Measurements from ENCODE around the gene ZNF800. TPM values are rescaled to one million over a fixed set of nuclear protein-coding genes. Genes with fewer than 3 reads are reported as not detected.

Gene ZNF800
- polyA plus RNA-seq, 1 of the 3 experiments (the other 2 are of a cell fraction): 9.2 TPM

GRCh38 chr7:127362364-127363027, 30.0 kb downstream of the ZNF800 start:
- Histone ChIP-seq H3K9me3 (no peaks in the 10 kb centered on the region), H3K9ac (no peak overlapping the region), H3K36me3 (replicated peaks in 1 of 2; ENCODE audit: control insufficient read depth in 1 of 2, insufficient read depth in 2 of 2, low read length in 1 of 2) (peaks cover 53 to 88% of the 10 kb centered on the region in 2 experiments), H3K27me3 (ENCODE audit: insufficient read depth) (no peaks in the 10 kb centered on the region), H3K4me3 (ENCODE audit: low read depth in 2 of 2, low read length in 1 of 2) (no peak overlapping the region), H3K4me2 (no peak overlapping the region), H3K4me1 (ENCODE audit: control insufficient read depth in 1 of 2, insufficient read depth in 2 of 2, low read depth in 1 of 2, low read length in 1 of 2) (peaks cover 0 to 7% of the 10 kb centered on the region in 2 experiments; a peak in 2 of 4 replicates), H3F3A (replicated peaks; ENCODE audit: insufficient read depth) (no peaks in the 10 kb centered on the region), H3K9me2 (no peaks in the 10 kb centered on the region), H4K20me1 (ENCODE audit: insufficient read depth) (no peaks in the 10 kb centered on the region; the same call in 1 of the 2 replicates), H2AFZ (ENCODE audit: low read depth) (no peak overlapping the region), H3K79me2 (ENCODE audit: insufficient read depth) (peaks cover 39% of the 10 kb centered on the region), H3K27ac (ENCODE audit: low read depth in 2 of 2, low read length in 1 of 2) (no peak overlapping the region)
- POLR2A ChIA-PET: no interaction called here
- DNase-seq: no peak
- 83% methylated on average over 4 of the region's 4 CpGs for WGBS (ENCODE audit: low lambda C conversion rate)
- CTCF ChIA-PET: interaction anchor here (1.1 to 5.6 kb wide), 2 partner anchors 8 to 14 kb away, joined by 3 to 36 read pairs; no protein-coding TSS in a partner anchor
- TF ChIP-seq MXI1 (IDR thresholded peaks at IDR 0.05; ENCODE audit: low read depth, low read length) (no peak), ZBTB33 (IDR thresholded peaks at IDR 0.05; ENCODE audit: borderline replicate concordance, low read depth) (no peak), MEF2A (IDR thresholded peaks at IDR 0.05; ENCODE audit: borderline replicate concordance, low read depth) (no peak), USF1 (IDR thresholded peaks at IDR 0.05; ENCODE audit: borderline replicate concordance, low read depth) (no peak), TAF1 (IDR thresholded peaks at IDR 0.05; ENCODE audit: borderline replicate concordance, low read depth, low read length) (no peak), SMC3 (IDR thresholded peaks at IDR 0.05; ENCODE audit: low read depth, low read length) (no peak), PBX3 (IDR thresholded peaks at IDR 0.05) (no peak), GATA2 (CRISPR knock-in tag; IDR thresholded peaks at IDR 0.05) (no peak), RAD21 (IDR thresholded peaks at IDR 0.05; ENCODE audit: low read length) (no peak), IRF3 (IDR thresholded peaks at IDR 0.05; ENCODE audit: low read depth, low read length) (no peak), FOXJ3 (CRISPR knock-in tag; IDR thresholded peaks at IDR 0.05) (no peak), ELF1 (IDR thresholded peaks at IDR 0.05) (no peak), TCF12 (IDR thresholded peaks at IDR 0.05) (no peak), NFIC (IDR thresholded peaks at IDR 0.05; ENCODE audit: borderline replicate concordance) (no peak)
- TF ChIP-seq, protein P1, sequence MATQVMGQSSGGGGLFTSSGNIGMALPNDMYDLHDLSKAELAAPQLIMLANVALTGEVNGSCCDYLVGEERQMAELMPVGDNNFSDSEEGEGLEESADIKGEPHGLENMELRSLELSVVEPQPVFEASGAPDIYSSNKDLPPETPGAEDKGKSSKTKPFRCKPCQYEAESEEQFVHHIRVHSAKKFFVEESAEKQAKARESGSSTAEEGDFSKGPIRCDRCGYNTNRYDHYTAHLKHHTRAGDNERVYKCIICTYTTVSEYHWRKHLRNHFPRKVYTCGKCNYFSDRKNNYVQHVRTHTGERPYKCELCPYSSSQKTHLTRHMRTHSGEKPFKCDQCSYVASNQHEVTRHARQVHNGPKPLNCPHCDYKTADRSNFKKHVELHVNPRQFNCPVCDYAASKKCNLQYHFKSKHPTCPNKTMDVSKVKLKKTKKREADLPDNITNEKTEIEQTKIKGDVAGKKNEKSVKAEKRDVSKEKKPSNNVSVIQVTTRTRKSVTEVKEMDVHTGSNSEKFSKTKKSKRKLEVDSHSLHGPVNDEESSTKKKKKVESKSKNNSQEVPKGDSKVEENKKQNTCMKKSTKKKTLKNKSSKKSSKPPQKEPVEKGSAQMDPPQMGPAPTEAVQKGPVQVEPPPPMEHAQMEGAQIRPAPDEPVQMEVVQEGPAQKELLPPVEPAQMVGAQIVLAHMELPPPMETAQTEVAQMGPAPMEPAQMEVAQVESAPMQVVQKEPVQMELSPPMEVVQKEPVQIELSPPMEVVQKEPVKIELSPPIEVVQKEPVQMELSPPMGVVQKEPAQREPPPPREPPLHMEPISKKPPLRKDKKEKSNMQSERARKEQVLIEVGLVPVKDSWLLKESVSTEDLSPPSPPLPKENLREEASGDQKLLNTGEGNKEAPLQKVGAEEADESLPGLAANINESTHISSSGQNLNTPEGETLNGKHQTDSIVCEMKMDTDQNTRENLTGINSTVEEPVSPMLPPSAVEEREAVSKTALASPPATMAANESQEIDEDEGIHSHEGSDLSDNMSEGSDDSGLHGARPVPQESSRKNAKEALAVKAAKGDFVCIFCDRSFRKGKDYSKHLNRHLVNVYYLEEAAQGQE (IDR thresholded peaks at IDR 0.05; ENCODE audit: low read depth, low read length): no peak
